Neural cell (in vitro differentiated cells): ENCODE data around the gene TNFSF11.

Source experiments
- EZH2 ChIP-seq: fragments of 200-600, 300-800 bp; shearing (Covaris generic), sonication (generic); IDR thresholded peaks from 2 replicates; pipeline ENCODE4 v1.6.1; 2014; ENCODE audit warnings: antibody characterized with exemption, low read length, borderline replicate concordance, mild to moderate bottlenecking; ENCODE audit not compliant: insufficient read depth, poor library complexity, severe bottlenecking
- TAF1 ChIP-seq: IDR thresholded peaks from 2 replicates; pipeline ENCODE4 v1.6.1; 2012; ENCODE audit warnings: low read depth

GRCh38 chr13:42643076-42643475, 69.1 kb downstream of the TNFSF11 start:
- TF ChIP-seq EZH2 (no peak), TAF1 (no peak)
